ENCODE measurements around the gene PCNX2.
A peak's percentile ranks its signal among the peaks of the same experiment; 100 is the strongest.

PCNX2 gene

GRCh38 chr1:233229288-233229687, 66.2 kb downstream of the PCNX2 start:
- Mint-ChIP-seq H3K27ac (no peak overlapping the region), H3K4me1 (no peaks in the 10 kb centered on the region), H3K27me3 (no peaks in the 10 kb centered on the region), H3K4me3 (no peak overlapping the region), H3K36me3 (peaks cover 18% of the 10 kb centered on the region), H3K9me3 (no peaks in the 10 kb centered on the region)

GRCh38 chr1:233227930-233228465, 67.5 kb downstream of the PCNX2 start:
- H3K9me3 Mint-ChIP-seq = no peaks in the 10 kb centered on the region
- peaks cover 14% of the 10 kb centered on the region for H3K36me3 Mint-ChIP-seq
- H3K27me3 Mint-ChIP-seq = no peaks in the 10 kb centered on the region
- no peak overlapping the region for H3K4me3 Mint-ChIP-seq
- no peaks in the 10 kb centered on the region for H3K4me1 Mint-ChIP-seq
- H3K27ac Mint-ChIP-seq = no peak overlapping the region

- no peak overlapping the region for H3K27ac Mint-ChIP-seq
- H3K4me3 Mint-ChIP-seq = no peak overlapping the region
- H3K36me3 Mint-ChIP-seq = peaks cover 28% of the 10 kb centered on the region
- H3K9me3 Mint-ChIP-seq = peaks cover 5% of the 10 kb centered on the region
- H3K27me3 Mint-ChIP-seq = no peaks in the 10 kb centered on the region
- no peaks in the 10 kb centered on the region for H3K4me1 Mint-ChIP-seq
These were observed 71.2 kb downstream of the PCNX2 start for GRCh38 chr1:233224311-233224710.

GRCh38 chr1:233217832-233218231, 77.7 kb downstream of the PCNX2 start:
- Mint-ChIP-seq H3K27me3 (no peaks in the 10 kb centered on the region), H3K4me1 (no peaks in the 10 kb centered on the region), H3K4me3 (no peak overlapping the region), H3K27ac (no peak overlapping the region), H3K36me3 (peaks cover 18% of the 10 kb centered on the region), H3K9me3 (peaks cover 5% of the 10 kb centered on the region)

GRCh38 chr1:233216009-233216408, 79.5 kb downstream of the PCNX2 start:
- Mint-ChIP-seq H3K4me1 (no peaks in the 10 kb centered on the region), H3K27me3 (no peaks in the 10 kb centered on the region), H3K9me3 (peaks cover 5% of the 10 kb centered on the region), H3K36me3 (peaks cover 22% of the 10 kb centered on the region), H3K4me3 (no peak overlapping the region), H3K27ac (no peak overlapping the region)

GRCh38 chr1:233215135-233215760, 80.3 kb downstream of the PCNX2 start:
- H3K36me3 Mint-ChIP-seq = peaks cover 15% of the 10 kb centered on the region
- H3K27me3 Mint-ChIP-seq = no peaks in the 10 kb centered on the region
- no peak overlapping the region for H3K4me3 Mint-ChIP-seq
- H3K27ac Mint-ChIP-seq = peak overlapping the region; percentile 53
- no peaks in the 10 kb centered on the region for H3K9me3 Mint-ChIP-seq
- no peaks in the 10 kb centered on the region for H3K4me1 Mint-ChIP-seq

- Mint-ChIP-seq H3K9me3 (no peaks in the 10 kb centered on the region), H3K4me1 (no peaks in the 10 kb centered on the region), H3K27ac (no peak overlapping the region), H3K27me3 (no peaks in the 10 kb centered on the region), H3K36me3 (peaks cover 13% of the 10 kb centered on the region), H3K4me3 (no peak overlapping the region)
These were observed 83.9 kb downstream of the PCNX2 start for GRCh38 chr1:233211595-233211994.

GRCh38 chr1:233211106-233211505, 84.4 kb downstream of the PCNX2 start:
- H3K4me1 Mint-ChIP-seq = no peaks in the 10 kb centered on the region
- H3K27ac Mint-ChIP-seq = no peak overlapping the region

GRCh38 chr1:233209481-233209880, 86.0 kb downstream of the PCNX2 start:
- Mint-ChIP-seq H3K27ac (no peak overlapping the region), H3K9me3 (no peaks in the 10 kb centered on the region), H3K36me3 (peaks cover 19% of the 10 kb centered on the region), H3K4me3 (no peak overlapping the region), H3K27me3 (no peaks in the 10 kb centered on the region), H3K4me1 (no peaks in the 10 kb centered on the region)

More at GRCh38 chr1:233211106-233211505, 84.4 kb downstream of the PCNX2 start:
- Mint-ChIP-seq H3K36me3 (peaks cover 13% of the 10 kb centered on the region), H3K4me3 (no peak overlapping the region), H3K9me3 (no peaks in the 10 kb centered on the region), H3K27me3 (no peaks in the 10 kb centered on the region)

GRCh38 chr1:233208687-233209086, 86.8 kb downstream of the PCNX2 start:
- Mint-ChIP-seq H3K9me3 (no peaks in the 10 kb centered on the region), H3K4me1 (no peaks in the 10 kb centered on the region), H3K27ac (no peak overlapping the region), H3K4me3 (no peak overlapping the region), H3K36me3 (peaks cover 19% of the 10 kb centered on the region), H3K27me3 (no peaks in the 10 kb centered on the region)

- H3K36me3 Mint-ChIP-seq = peaks cover 59% of the 10 kb centered on the region
- no peaks in the 10 kb centered on the region for H3K27me3 Mint-ChIP-seq
- no peaks in the 10 kb centered on the region for H3K4me1 Mint-ChIP-seq
- H3K4me3 Mint-ChIP-seq = no peak overlapping the region
- no peak overlapping the region for H3K27ac Mint-ChIP-seq
- peaks cover 7% of the 10 kb centered on the region for H3K9me3 Mint-ChIP-seq
These were observed 97.6 kb downstream of the PCNX2 start for GRCh38 chr1:233197940-233198339.

GRCh38 chr1:233193741-233194140, 101.8 kb downstream of the PCNX2 start:
- H3K4me1 Mint-ChIP-seq = no peaks in the 10 kb centered on the region
- no peak overlapping the region for H3K27ac Mint-ChIP-seq
- peaks cover 7% of the 10 kb centered on the region for H3K9me3 Mint-ChIP-seq
- H3K27me3 Mint-ChIP-seq = no peaks in the 10 kb centered on the region
- peaks cover 59% of the 10 kb centered on the region for H3K36me3 Mint-ChIP-seq
- H3K4me3 Mint-ChIP-seq = no peak overlapping the region

- H3K27ac Mint-ChIP-seq = no peak overlapping the region
- no peak overlapping the region for H3K4me3 Mint-ChIP-seq
- H3K9me3 Mint-ChIP-seq = peaks cover 7% of the 10 kb centered on the region
- no peaks in the 10 kb centered on the region for H3K4me1 Mint-ChIP-seq
- H3K36me3 Mint-ChIP-seq = peaks cover 47% of the 10 kb centered on the region
- H3K27me3 Mint-ChIP-seq = no peaks in the 10 kb centered on the region
These were observed 104.5 kb downstream of the PCNX2 start for GRCh38 chr1:233190987-233191386.

GRCh38 chr1:233189526-233189925, 106.0 kb downstream of the PCNX2 start:
- Mint-ChIP-seq H3K4me3 (no peak overlapping the region), H3K27ac (no peak overlapping the region), H3K9me3 (peaks cover 7% of the 10 kb centered on the region), H3K36me3 (peaks cover 41% of the 10 kb centered on the region), H3K27me3 (no peaks in the 10 kb centered on the region), H3K4me1 (no peaks in the 10 kb centered on the region)

GRCh38 chr1:233188061-233188460, 107.5 kb downstream of the PCNX2 start:
- Mint-ChIP-seq H3K27ac (no peak overlapping the region), H3K27me3 (no peaks in the 10 kb centered on the region), H3K9me3 (no peaks in the 10 kb centered on the region), H3K4me1 (no peaks in the 10 kb centered on the region), H3K36me3 (peaks cover 35% of the 10 kb centered on the region), H3K4me3 (no peak overlapping the region)

GRCh38 chr1:233183226-233184020, 112.1 kb downstream of the PCNX2 start:
- Mint-ChIP-seq H3K27ac (no peak overlapping the region), H3K9me3 (peaks cover 6% of the 10 kb centered on the region), H3K36me3 (peaks cover 45% of the 10 kb centered on the region), H3K4me1 (no peaks in the 10 kb centered on the region), H3K4me3 (no peak overlapping the region), H3K27me3 (no peaks in the 10 kb centered on the region)
